Natural killer cell (primary cell): ENCODE measurements around the gene REG1B. TPM values are rescaled to one million over a fixed set of nuclear protein-coding genes. Genes with fewer than 3 reads are reported as not detected.

Experiments used
- ATAC-seq, 3 donors: fragments of 150-1000 bp in 2 of 3; fragments of 200-7000 bp in 1 of 3; cut with Tn5 transposase; 1 replicate in 1 of 3; 2 replicates in 2 of 3; pipeline ENCODE4 v1.10.0; 2021; ENCODE audit warnings: mild to moderate bottlenecking in 2 of 3, moderate library complexity in 2 of 3
- DNase-seq, 2 donors: peaks; one replicate each; pipeline versions ENCODE4 v3.0.0 to v3.0.0-alpha.2; 2013 to 2021; ENCODE audit warnings: mixed read lengths in 1 of 2
- H3K27ac ChIP-seq: one replicate; pipeline ENCODE4 v1.5.1; 2013; ENCODE audit warnings: mild to moderate bottlenecking, low read length
- H3K27me3 ChIP-seq: one replicate; pipeline ENCODE4 v1.6.1; 2013; ENCODE audit warnings: low read length; ENCODE audit not compliant: control insufficient read depth, insufficient read depth
- H3K36me3 ChIP-seq: one replicate; pipeline ENCODE4 v1.6.1; 2013; ENCODE audit warnings: low read length; ENCODE audit not compliant: control insufficient read depth, insufficient read depth
- H3K4me1 ChIP-seq: one replicate; pipeline ENCODE4 v1.6.1; 2013; ENCODE audit warnings: low read length; ENCODE audit not compliant: control insufficient read depth, insufficient read depth
- H3K4me3 ChIP-seq: one replicate; pipeline ENCODE4 v1.5.1; 2013; ENCODE audit warnings: low read length
- H3K9me3 ChIP-seq: one replicate; pipeline ENCODE4 v1.6.1; 2013; ENCODE audit warnings: low read length; ENCODE audit not compliant: control insufficient read depth, insufficient read depth
- H3K27ac Mint-ChIP-seq, 2 donors: one replicate each; pipeline ENCODE4 v1.8.0; 2022; ENCODE audit warnings: mild to moderate bottlenecking in 2 of 2, mixed read lengths in 2 of 2, moderate library complexity in 1 of 2
- H3K27me3 Mint-ChIP-seq, 2 donors: one replicate each; pipeline ENCODE4 v1.8.0; 2022; ENCODE audit warnings: low read depth in 2 of 2, mixed read lengths in 2 of 2
- H3K36me3 Mint-ChIP-seq: one replicate; pipeline ENCODE4 v1.8.0; 2022; ENCODE audit warnings: mixed read lengths
- H3K4me1 Mint-ChIP-seq, 2 donors: one replicate each; pipeline ENCODE4 v1.8.0; 2022; ENCODE audit warnings: mixed read lengths in 2 of 2
- H3K4me3 Mint-ChIP-seq: one replicate; pipeline ENCODE4 v1.8.0; 2022; ENCODE audit warnings: mild to moderate bottlenecking, moderate library complexity, mixed read lengths
- H3K9me3 Mint-ChIP-seq, 2 donors: one replicate each; pipeline ENCODE4 v1.8.0; 2022; ENCODE audit warnings: mixed read lengths in 2 of 2
- WGBS: methylation state at CpG from one replicate; pipeline ENCODE4 v1.1.7; 2013; ENCODE audit warnings: missing lambda C conversion rate; ENCODE audit not compliant: insufficient coverage; 5-methylcytosine and 5-hydroxymethylcytosine counted together
- intact Hi-C: fragments of 100-400 bp; cut with micrococcal nuclease; formaldehyde crosslinking; loops from one replicate; pipeline ENCODE4 v1.14.2; 2022
- total RNA-seq, 4 donors: library from RNA; stranded (reverse); fragments of 120-200 nt in 1 of 4; gene quantifications; one replicate each; pipeline versions ENCODE4 v1.2.3 to v1.2.4, GENCODE V29; 2013 to 2022
- TF ChIP-seq, protein P1 (sequence below): fragments of 200-600 bp; IDR thresholded peaks from one replicate; pipeline ENCODE4 v1.8.0; 2022; ENCODE audit warnings: antibody characterized with exemption

The REG1B gene
- total RNA-seq, 3 donors from 2014 or later (not counting 1 experiment from before 2014, with no cell fraction given), result not detected

DNA sequence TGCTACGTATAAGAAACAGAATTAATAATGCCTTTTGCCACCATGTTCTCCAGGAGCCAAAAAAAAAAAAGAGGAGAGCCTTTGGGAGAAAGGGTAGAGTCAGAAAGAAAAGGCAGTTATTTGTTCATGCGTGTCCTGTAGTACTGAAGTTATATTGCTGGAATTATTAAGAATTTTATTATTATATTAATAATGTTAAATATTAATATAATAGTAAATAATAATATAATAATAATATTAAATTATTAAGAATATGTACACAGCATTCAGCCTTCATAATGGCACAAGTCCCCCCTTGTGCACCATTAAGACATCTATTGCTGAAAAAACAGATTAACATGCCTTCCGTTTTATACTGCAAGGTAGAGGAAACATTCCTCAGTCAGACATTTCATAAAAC lies 40.6 kb upstream of the REG1B start:
- TF ChIP-seq, protein P1, sequence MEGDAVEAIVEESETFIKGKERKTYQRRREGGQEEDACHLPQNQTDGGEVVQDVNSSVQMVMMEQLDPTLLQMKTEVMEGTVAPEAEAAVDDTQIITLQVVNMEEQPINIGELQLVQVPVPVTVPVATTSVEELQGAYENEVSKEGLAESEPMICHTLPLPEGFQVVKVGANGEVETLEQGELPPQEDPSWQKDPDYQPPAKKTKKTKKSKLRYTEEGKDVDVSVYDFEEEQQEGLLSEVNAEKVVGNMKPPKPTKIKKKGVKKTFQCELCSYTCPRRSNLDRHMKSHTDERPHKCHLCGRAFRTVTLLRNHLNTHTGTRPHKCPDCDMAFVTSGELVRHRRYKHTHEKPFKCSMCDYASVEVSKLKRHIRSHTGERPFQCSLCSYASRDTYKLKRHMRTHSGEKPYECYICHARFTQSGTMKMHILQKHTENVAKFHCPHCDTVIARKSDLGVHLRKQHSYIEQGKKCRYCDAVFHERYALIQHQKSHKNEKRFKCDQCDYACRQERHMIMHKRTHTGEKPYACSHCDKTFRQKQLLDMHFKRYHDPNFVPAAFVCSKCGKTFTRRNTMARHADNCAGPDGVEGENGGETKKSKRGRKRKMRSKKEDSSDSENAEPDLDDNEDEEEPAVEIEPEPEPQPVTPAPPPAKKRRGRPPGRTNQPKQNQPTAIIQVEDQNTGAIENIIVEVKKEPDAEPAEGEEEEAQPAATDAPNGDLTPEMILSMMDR, result no peak
- H3K27me3 ChIP-seq, result no peaks in the 10 kb centered on the region
- 96% methylated on average over 2 of the region's 3 CpGs for WGBS
- Mint-ChIP-seq H3K27ac (no peak overlapping the region), H3K4me3 (no peak overlapping the region), H3K4me1 (no peaks in the 10 kb centered on the region), H3K36me3 (no peaks in the 10 kb centered on the region), H3K27me3 (no peaks in the 10 kb centered on the region), H3K9me3 (peaks cover 8 to 15% of the 10 kb centered on the region in 2 donors)
- no peak for DNase-seq
- no peak overlapping the region for H3K27ac ChIP-seq
- H3K9me3 ChIP-seq, result no peaks in the 10 kb centered on the region
- no peak for ATAC-seq
- H3K36me3 ChIP-seq, result no peaks in the 10 kb centered on the region
- intact Hi-C loops, result no loop called here
- H3K4me1 ChIP-seq, result no peaks in the 10 kb centered on the region
- no peak overlapping the region for H3K4me3 ChIP-seq

- no peak for ATAC-seq
- WGBS, result 90% methylated on average over 3 of the region's 3 CpGs
Observed at GRCh38 chr2:79125721-79125985, 37.9 kb upstream of the REG1B start.

DNA sequence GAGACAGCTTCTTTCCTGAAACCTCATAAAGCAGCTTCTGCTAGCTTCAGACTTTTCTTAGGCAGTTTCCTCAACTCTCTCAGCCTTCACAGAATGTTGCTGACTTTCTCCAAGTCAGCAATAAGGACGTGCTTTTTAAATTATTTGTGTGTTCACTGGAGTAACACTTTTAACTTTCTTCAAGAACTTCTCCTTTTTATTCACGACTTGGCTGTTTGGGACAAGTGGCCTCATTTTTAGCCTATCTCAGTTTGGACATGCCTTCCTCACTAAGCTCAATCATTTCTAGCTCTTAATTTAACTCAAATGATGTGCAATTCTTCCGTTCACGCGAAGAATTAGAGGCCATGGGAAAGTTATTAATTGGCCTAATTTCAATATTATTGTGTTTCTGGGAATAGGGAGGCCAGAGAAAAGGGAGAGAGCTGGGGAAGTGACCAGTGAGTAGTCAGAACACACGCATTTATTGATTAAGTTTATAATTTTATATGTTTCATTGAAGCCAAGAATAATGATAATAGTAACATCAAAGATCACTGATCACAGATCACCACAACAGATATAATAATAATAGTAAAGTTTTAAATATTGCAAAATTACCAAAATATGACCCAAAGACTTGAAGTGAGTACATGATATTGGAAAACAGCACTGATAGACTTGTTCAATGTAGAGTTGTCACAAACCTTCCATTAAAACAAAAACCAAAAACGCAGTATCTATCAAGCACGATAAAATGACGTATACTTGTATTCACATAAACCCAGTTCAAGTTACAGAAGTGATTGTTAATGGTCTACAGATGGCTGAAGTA lies 37.3 kb upstream of the REG1B start:
- Mint-ChIP-seq H3K4me3 (no peak overlapping the region), H3K27ac (no peak overlapping the region), H3K27me3 (no peaks in the 10 kb centered on the region), H3K4me1 (no peaks in the 10 kb centered on the region), H3K36me3 (no peaks in the 10 kb centered on the region), H3K9me3 (peaks cover 9 to 15% of the 10 kb centered on the region in 2 donors)
- Histone ChIP-seq H3K4me1 (no peaks in the 10 kb centered on the region), H3K27ac (no peak overlapping the region), H3K36me3 (no peaks in the 10 kb centered on the region), H3K4me3 (no peak overlapping the region), H3K27me3 (no peaks in the 10 kb centered on the region), H3K9me3 (peaks cover 3% of the 10 kb centered on the region)
- intact Hi-C loops, result no loop called here
- TF ChIP-seq, protein P1, result no peak
- DNase-seq (no peak), ATAC-seq (no peak)
- WGBS, result 26% methylated on average over 5 of the region's 9 CpGs

More at GRCh38 chr2:79125721-79125985, 37.9 kb upstream of the REG1B start:
- no peaks in the 10 kb centered on the region for H3K4me1 Mint-ChIP-seq
- Histone ChIP-seq H3K4me3 (no peak overlapping the region), H3K9me3 (peaks cover under 1% of the 10 kb centered on the region), H3K36me3 (no peaks in the 10 kb centered on the region), H3K4me1 (no peaks in the 10 kb centered on the region), H3K27ac (no peak overlapping the region), H3K27me3 (no peaks in the 10 kb centered on the region)
- H3K27ac Mint-ChIP-seq, result no peak overlapping the region
- intact Hi-C loops, result no loop called here
- no peak for DNase-seq
- no peaks in the 10 kb centered on the region for H3K27me3 Mint-ChIP-seq
- peaks cover 9 to 15% of the 10 kb centered on the region in 2 donors for H3K9me3 Mint-ChIP-seq
- no peak overlapping the region for H3K4me3 Mint-ChIP-seq
- no peaks in the 10 kb centered on the region for H3K36me3 Mint-ChIP-seq
- TF ChIP-seq, protein P1, result no peak

DNA sequence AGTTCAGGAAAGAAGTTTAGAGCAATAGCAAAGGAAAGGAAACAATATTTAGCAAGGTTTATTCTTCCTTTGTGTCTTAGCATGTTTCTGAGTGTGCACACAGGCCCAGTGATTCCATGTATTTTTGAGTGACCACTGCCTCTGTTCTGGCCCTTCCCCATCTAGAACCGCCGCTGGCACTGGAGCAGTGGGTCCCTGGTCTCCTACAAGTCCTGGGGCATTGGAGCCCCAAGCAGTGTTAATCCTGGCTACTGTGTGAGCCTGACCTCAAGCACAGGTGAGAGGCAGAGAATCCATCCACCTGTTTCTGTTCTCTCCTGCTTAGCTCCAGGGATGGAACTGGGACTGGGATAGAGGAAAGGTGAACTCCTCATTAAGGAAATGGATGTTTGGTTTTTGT lies 34.9 kb upstream of the REG1B start:
- DNase-seq (no peak), ATAC-seq (no peak)
- H3K27ac ChIP-seq, result no peak overlapping the region
- peaks cover 9 to 13% of the 10 kb centered on the region in 2 donors for H3K9me3 Mint-ChIP-seq
- peaks cover 3% of the 10 kb centered on the region for H3K9me3 ChIP-seq
- no peaks in the 10 kb centered on the region for H3K36me3 Mint-ChIP-seq
- no peaks in the 10 kb centered on the region for H3K27me3 Mint-ChIP-seq
- H3K4me3 Mint-ChIP-seq, result no peak overlapping the region
- intact Hi-C loops, result no loop called here
- H3K4me1 Mint-ChIP-seq, result no peaks in the 10 kb centered on the region
- no peaks in the 10 kb centered on the region for H3K27me3 ChIP-seq
- H3K4me1 ChIP-seq, result no peaks in the 10 kb centered on the region
- no peak overlapping the region for H3K27ac Mint-ChIP-seq
- no peaks in the 10 kb centered on the region for H3K36me3 ChIP-seq
- 92% methylated on average over 2 of the region's 2 CpGs for WGBS
- TF ChIP-seq, protein P1, result no peak
- H3K4me3 ChIP-seq, result no peak overlapping the region
